HS-5 (cell line): Measurements from ENCODE around the gene TBX15.

Source experiments
- DNase-seq: peaks from one replicate; pipeline ENCODE4 v3.0.0-alpha.2; 2012; ENCODE audit warnings: low read depth

Gene TBX15

DNA sequence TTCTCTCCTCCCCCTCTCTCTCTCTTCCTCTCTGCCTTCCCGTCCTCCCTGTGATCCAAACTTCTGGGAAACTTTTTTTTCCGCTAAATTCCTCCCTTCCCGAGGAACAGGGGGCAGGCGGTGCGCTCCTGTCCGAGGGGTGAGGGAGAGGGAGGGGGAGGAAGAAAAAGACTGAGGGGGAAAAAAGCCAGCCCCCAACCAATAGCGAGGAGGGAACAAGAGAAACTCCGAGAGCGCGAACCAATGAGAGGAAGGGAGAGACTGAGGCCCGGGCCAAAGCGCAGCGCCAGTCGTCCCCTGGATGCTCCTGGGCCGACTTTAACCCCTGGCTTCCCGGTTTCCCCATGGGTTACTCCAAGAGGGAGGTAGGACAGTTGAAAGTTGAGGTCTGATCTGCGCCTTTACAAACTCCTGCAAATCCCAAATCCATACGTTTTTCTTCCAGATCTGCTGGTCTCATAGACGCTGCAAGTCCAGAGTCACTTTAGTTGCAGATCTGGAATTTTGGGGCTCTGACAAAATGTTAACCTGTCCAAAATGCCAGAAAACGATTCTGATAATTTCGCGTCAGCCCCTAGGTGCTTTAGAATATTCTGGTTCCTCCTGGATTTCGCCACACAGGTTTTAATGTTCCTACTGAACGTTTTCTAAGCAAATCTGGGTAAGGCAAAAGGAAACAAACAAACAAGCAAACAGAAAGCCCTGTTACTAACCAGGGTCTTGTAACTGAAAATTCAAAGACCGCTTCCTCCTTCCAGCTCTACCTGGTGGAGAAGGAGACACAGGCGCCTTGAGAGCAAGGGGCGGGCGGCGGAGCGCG lies at the start of gene TBX15:
Gene TBX15, minus strand, starts transcription at position 158 of the 820 bp plus-strand sequence. CDS start 548 bp downstream, outside the sequence.
- no peak for DNase-seq

- DNase-seq, result no peak
Measured at GRCh38 chr1:119034359-119034758, 46.2 kb upstream of the TBX15 start.

GRCh38 chr1:119032986-119033385 lies 44.8 kb upstream of the TBX15 start:
- no peak for DNase-seq

DNA sequence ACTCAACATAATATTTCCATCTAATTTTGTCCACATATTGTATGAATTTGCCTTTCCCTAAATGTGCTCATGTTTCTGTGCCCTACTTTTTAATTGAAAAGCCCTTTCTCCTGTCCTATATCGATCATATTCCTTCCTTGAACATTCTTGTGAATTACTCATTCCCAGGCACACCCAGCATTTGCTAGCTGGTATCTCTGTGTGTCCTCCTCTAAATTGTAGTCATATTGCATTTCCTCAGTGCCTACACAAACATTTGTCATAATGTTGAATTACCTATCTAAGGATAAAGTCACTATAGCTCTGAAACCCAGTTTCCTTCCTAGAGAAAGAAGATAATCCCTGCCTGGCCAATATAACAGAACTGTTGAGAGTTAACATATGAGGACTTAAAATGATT lies 39.6 kb upstream of the TBX15 start:
- DNase-seq, result no peak

- DNase-seq, result no peak
Measured at GRCh38 chr1:119026956-119027355, 38.8 kb upstream of the TBX15 start.

- no peak for DNase-seq
Measured at GRCh38 chr1:119015547-119015946, 27.4 kb upstream of the TBX15 start.

- no peak for DNase-seq
Measured at GRCh38 chr1:119012383-119012782, 24.2 kb upstream of the TBX15 start.

GRCh38 chr1:119011706-119012105 lies 23.6 kb upstream of the TBX15 start:
- no peak for DNase-seq

DNA sequence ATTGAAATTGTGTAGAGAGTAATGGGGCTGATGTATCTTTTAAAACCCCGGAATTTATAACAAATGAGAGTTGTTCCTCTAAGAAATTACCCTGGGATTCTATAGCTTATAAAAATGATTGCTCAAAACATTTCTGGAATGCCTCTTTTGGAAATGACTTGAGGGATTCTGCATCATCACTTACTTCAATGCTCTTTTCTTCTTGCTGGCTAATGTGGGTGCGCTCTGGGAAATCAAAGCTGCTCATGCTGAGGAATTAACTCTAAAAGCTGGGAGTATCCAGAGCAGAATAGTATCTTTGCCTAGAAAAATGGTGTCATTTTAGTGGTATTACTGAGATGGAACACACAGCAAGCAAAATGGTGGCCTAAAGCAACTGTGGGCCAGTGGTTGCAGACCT lies 23.0 kb upstream of the TBX15 start:
- no peak for DNase-seq

DNA sequence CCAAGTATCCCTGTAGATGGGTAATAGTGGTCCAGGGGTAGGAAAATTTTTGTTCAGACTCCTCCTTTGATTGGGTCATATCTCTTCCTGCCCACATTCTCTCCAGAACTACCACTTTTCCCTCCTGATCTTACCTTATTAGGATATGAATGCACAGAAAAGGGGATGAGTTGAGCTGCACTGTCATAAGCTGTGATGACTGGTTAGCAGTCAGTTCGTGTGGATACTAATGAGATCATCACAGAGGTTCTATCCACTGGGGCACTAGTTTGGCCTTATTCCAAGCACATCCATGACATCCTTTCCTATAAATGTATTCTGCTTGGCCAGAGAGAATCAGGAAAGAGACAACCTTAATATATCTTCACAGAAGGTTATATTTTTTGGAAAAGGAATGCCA lies 22.1 kb upstream of the TBX15 start:
- peak; percentile 33 for DNase-seq

GRCh38 chr1:119009312-119009655 lies 21.1 kb upstream of the TBX15 start:
- DNase-seq, result peak; percentile 20

GRCh38 chr1:119008483-119009311 lies 20.6 kb upstream of the TBX15 start:
- DNase-seq, result peak; percentile 19

DNA sequence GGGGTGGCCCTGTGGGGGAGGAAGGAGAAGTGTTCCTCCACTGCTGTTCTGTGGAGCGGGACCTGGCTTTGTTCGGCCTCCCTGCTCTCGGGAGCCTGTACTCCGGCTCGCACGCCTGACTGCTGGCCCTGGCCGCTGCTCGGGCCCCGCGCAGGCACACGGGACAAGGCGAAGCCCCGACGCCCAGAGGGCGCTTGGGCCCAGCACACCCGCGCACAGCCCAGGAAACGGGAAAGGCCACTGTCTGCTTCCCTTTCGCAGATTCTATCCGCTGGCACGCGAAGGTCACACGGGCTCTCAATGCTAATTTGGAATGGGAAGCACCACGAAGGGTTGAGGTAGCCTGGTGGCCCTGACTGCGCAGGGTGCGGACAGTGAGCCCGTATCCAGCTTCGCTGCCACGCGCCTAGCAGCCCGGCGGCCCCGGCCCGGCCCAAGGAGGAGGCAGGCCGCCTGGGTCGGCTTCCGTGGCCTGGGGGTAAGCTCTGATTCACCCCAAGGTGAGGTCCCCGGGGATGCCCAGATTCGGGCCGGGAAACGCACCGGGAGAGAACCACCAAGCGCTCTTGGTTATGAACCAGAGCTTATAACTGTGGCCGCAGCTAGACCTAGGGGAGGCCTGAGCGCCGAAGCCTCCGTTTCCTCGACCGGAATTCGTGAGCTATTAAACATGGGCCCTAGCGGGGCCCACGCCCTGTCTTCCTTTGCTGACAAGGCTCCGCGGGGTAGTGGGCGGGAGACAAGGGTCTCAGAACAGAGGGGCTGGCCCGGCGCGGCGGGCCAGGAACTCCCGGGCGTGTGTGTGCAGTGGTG lies 19.7 kb upstream of the TBX15 start:
- DNase-seq, result no peak

DNA sequence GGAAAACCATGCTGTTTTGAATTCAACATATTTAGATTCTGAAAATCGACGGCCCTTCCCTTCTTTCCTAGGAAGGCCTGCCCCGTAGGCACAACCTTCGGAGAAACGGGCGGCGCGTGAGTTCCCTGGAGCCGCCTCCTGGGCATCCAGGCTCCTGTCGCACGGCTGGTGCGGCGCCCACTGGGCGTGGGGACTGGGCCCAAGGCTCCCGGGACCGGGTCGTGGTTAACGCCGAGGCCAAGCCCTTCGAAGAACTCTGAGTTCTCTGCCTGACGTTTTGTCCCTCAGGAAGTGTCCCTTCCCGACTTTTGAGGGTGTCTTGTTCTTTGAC lies 19.2 kb upstream of the TBX15 start:
- no peak for DNase-seq

DNA sequence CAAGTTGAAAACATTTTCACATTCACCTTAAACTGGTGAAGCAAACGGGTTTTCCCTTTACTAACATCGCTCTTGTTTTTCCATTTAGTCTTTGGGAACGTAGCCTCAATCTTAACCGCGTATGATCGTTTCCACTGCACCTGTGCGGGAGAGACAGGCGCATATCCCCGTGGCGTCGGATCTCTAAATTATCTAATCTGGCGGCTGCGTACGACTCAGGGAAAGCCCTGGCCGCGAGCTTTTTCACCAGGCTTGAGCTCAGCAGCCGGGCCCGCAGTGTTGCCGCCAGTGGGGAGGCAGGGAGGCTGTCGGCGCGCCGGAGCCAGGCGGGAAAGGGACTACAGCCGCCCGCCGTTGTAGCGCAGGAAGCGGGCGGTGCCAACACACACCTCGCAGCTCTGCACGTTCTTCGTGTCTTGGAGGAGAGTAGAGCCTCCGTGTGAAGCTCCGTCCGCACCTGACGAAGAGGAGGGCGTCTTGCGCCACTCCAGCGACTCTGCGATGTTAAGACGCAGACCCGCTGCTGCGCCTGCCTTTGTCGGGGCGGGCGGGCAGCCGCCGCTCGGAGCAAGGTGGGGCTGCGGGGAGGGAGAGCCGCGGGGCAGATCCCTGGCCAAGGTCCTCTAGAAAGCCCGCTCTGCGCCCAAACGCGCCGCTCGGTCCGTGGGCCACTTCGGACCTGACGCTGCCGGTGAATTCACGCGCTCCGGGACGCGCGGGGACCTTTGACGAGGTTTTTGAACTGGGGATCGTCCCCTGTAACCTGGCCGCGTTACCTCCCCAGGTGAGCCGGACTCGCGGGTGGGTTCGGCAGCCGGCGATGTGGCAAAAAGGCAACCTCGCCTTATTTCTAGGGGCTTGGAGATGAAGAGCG lies 18.5 kb upstream of the TBX15 start:
- DNase-seq, result no peak

DNA sequence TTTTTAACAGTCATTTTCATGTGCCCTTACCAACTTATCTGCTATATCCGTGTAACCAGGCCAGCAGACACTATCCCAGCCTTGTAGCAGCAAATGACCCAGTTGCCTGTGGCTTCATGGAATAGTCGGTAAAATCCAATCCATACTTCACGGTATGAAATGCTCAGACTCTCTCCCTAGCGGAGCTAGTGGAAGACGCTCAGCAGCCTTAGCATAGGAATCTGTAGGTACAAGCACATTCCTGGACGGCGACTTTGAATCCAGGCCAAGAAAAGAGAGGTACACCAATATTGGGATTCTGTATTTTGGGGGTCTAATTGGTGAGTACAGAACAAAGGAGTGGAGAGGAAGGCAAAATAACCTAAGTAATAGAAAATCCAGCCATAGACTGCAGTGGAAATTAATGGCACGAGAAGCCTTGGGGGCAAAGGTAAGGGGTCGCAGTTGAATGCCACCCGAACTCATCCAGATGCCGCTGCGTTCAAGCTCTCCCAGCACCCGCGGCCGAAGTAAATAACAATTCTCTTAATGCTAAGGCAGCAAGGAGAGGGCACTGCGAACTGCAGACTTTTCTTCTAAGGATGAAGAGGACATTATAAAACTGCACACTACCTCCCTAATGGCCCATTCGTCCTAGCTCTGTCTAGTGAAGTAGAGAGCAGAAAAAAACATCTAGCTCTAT lies 17.7 kb upstream of the TBX15 start:
- DNase-seq, result no peak

DNA sequence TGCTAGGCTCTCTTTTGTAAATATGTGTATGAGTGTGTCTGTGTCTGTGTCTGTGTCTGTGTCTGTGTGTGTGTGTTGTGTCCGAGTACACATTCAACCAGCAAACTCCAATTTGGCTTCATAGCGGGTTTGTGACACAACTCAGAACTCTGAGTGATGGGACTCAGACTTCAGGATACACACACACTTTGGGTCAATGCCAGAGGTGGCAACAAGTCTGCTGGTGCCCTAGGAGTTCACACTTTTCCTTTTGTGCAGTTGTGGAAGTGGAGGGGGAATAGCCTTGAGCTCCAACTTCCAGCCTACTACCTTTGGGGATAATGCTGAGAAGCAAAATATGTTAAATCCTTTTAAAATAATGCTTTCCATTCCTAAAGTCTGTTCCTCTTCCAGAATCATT lies 16.6 kb upstream of the TBX15 start:
- DNase-seq, result no peak

DNA sequence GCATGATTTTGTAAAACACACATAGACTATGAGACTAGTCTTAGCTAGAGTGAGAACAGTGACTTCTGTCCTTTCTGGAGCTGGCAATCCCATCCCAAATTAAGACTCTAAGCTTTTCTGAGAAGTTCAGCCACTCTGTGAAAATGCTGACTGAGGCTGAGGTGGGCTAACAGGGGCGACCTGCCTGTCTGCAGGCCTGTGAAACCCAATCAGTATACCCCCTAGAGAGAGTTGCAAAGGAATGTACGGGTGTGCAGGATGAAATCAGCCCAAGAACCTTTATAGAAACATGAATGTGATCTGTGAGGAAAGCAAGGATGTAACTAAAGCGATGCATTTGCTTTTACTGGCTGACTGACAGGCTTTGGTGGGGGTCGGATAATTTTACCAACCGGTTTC lies 16.0 kb upstream of the TBX15 start:
- DNase-seq, result no peak

- DNase-seq, result no peak
Measured at GRCh38 chr1:119003413-119004128, 15.4 kb upstream of the TBX15 start.

GRCh38 chr1:119002028-119002686 lies 14.0 kb upstream of the TBX15 start:
- DNase-seq, result peak; percentile 69
